ENCODE results near the gene LIPC. TPM values are rescaled to one million over a fixed set of nuclear protein-coding genes. Genes with fewer than 3 reads are reported as not detected.
A peak's percentile ranks its signal among the peaks of the same experiment; 100 is the strongest.

LIPC gene
- total RNA-seq, 6 experiments from 2014 or later = 31.1 to 213 (median 86.1) TPM

- TF ChIP-seq CTCF (IDR thresholded peaks at IDR 0.05) (no peak), POLR2A (IDR thresholded peaks at IDR 0.05) (no peak)
- WGBS (ENCODE audit: insufficient coverage, low coverage, low lambda C conversion rate, missing lambda C conversion rate) = 29% methylated on average over 4 of the region's 9 CpGs
- Histone ChIP-seq H3K4me3 (no peak overlapping the region), H3K9me3 (no peaks in the 10 kb centered on the region), H3K4me1 (peaks cover 0 to 75% (median 26%) of the 10 kb centered on the region in 4 donors), H3K27ac (peak overlapping the region; percentile 12 to 93 (median 60)), H3K36me3 (no peaks in the 10 kb centered on the region), H3K27me3 (no peaks in the 10 kb centered on the region)
- ATAC-seq = peak; percentile 15 to 34 (median 16)
- DNase-seq = no peak
- intact Hi-C loops (cut with DNase I) = no loop called here
Observed at GRCh38 chr15:58423831-58424608, 7.8 kb upstream of the LIPC start.

- peak overlapping the region; percentile 12 to 93 (median 60) for H3K27ac ChIP-seq
- H3K4me1 ChIP-seq = peaks cover 0 to 78% (median 26%) of the 10 kb centered on the region in 4 donors
- H3K4me3 ChIP-seq = no peak overlapping the region
- 49% methylated on average over 5 of the region's 5 CpGs for WGBS (ENCODE audit: insufficient coverage, low coverage, low lambda C conversion rate, missing lambda C conversion rate)
- H3K9me3 ChIP-seq = no peaks in the 10 kb centered on the region
- ATAC-seq (no peak), DNase-seq (no peak)
- no peaks in the 10 kb centered on the region for H3K36me3 ChIP-seq
- no peaks in the 10 kb centered on the region for H3K27me3 ChIP-seq
- intact Hi-C loops (cut with DNase I) = no loop called here
- TF ChIP-seq CTCF (IDR thresholded peaks at IDR 0.05) (no peak), POLR2A (IDR thresholded peaks at IDR 0.05) (no peak)
Observed at GRCh38 chr15:58424722-58425121, 7.1 kb upstream of the LIPC start.

GRCh38 chr15:58425185-58425584 is 6.6 kb upstream of the LIPC start:
- ATAC-seq = peak; percentile 68 to 84 (median 76)
- no peak overlapping the region for H3K4me3 ChIP-seq
- H3K4me1 ChIP-seq = peaks cover 0 to 78% (median 26%) of the 10 kb centered on the region in 4 donors
- WGBS (ENCODE audit: insufficient coverage, low coverage, low lambda C conversion rate, missing lambda C conversion rate) = 20% methylated on average over 3 of the region's 3 CpGs
- DNase-seq = peak in 1 of 3 donors; percentile 82
- no peaks in the 10 kb centered on the region for H3K36me3 ChIP-seq
- TF ChIP-seq CTCF (IDR thresholded peaks at IDR 0.05) = no peak
- TF ChIP-seq POLR2A (IDR thresholded peaks at IDR 0.05) = no peak
- peak overlapping the region; percentile 28 to 93 (median 60) for H3K27ac ChIP-seq
- intact Hi-C loops (cut with DNase I) = no loop called here
- no peaks in the 10 kb centered on the region for H3K9me3 ChIP-seq
- no peaks in the 10 kb centered on the region for H3K27me3 ChIP-seq

GRCh38 chr15:58425834-58426233 is 6.0 kb upstream of the LIPC start:
- DNase-seq = no peak
- H3K36me3 ChIP-seq = no peaks in the 10 kb centered on the region
- no peak for TF ChIP-seq POLR2A (IDR thresholded peaks at IDR 0.05)
- no peak for TF ChIP-seq CTCF (IDR thresholded peaks at IDR 0.05)
- no peaks in the 10 kb centered on the region for H3K9me3 ChIP-seq
- no peaks in the 10 kb centered on the region for H3K27me3 ChIP-seq
- intact Hi-C loops (cut with DNase I) = no loop called here
- H3K27ac ChIP-seq = peak overlapping the region; percentile 28 to 93 (median 55)
- peaks cover 0 to 78% (median 25%) of the 10 kb centered on the region in 4 donors for H3K4me1 ChIP-seq
- 14% methylated on average over 1 of the region's 1 CpG for WGBS (ENCODE audit: insufficient coverage, low coverage, low lambda C conversion rate, missing lambda C conversion rate)
- H3K4me3 ChIP-seq = no peak overlapping the region
- no peak for ATAC-seq
